Measurements from ENCODE around the gene DMAC1. TPM values are rescaled to one million over a fixed set of nuclear protein-coding genes. Genes with fewer than 3 reads are reported as not detected.

Gene DMAC1
- total RNA-seq, 1 experiment from 2014 or later: 72.7 TPM

DNA sequence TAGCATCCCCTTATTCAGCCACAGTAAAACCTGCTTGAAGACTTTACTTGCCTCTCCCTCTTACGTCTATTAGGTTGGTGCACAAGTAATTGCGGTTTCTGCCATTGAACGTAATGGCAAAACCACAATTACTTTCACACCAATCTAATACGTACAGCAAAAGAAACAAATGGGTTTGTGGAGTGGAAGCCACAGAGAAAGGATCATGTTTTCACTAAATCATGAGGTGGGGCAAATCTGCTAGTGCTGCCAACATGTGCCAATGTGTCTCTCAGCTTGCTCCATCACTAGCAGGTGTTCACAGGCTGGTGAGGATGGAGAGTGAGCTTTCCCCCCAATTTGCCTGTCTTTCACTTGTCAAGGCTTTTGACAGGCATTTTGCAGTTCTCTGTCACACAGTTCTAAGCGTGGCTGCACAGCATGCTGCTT, 15.9 kb downstream of the DMAC1 start:
- TF ChIP-seq, protein P1, sequence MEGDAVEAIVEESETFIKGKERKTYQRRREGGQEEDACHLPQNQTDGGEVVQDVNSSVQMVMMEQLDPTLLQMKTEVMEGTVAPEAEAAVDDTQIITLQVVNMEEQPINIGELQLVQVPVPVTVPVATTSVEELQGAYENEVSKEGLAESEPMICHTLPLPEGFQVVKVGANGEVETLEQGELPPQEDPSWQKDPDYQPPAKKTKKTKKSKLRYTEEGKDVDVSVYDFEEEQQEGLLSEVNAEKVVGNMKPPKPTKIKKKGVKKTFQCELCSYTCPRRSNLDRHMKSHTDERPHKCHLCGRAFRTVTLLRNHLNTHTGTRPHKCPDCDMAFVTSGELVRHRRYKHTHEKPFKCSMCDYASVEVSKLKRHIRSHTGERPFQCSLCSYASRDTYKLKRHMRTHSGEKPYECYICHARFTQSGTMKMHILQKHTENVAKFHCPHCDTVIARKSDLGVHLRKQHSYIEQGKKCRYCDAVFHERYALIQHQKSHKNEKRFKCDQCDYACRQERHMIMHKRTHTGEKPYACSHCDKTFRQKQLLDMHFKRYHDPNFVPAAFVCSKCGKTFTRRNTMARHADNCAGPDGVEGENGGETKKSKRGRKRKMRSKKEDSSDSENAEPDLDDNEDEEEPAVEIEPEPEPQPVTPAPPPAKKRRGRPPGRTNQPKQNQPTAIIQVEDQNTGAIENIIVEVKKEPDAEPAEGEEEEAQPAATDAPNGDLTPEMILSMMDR (conservative IDR thresholded peaks at IDR 0.05): no peak
- Histone ChIP-seq H3K23ac (ENCODE audit: insufficient read length, low read depth, low read length) (no peak overlapping the region), H3K9me3 (ENCODE audit: control insufficient read depth, low read depth, low read length) (no peaks in the 10 kb centered on the region), H3K4me1 (ENCODE audit: insufficient read depth, low read length) (no peaks in the 10 kb centered on the region), H4K5ac (ENCODE audit: insufficient read length, low read depth, low read length) (no peak overlapping the region), H3K27me3 (ENCODE audit: insufficient read depth, low read length) (peaks cover 2% of the 10 kb centered on the region; the same call in 1 of the 2 replicates), H3K79me1 (ENCODE audit: insufficient read depth, low read depth, low read length, poor library complexity, severe bottlenecking) (no peaks in the 10 kb centered on the region), H3K79me2 (ENCODE audit: insufficient read depth, low read length) (no peaks in the 10 kb centered on the region), H4K8ac (replicated peaks; ENCODE audit: insufficient read length, low read depth, low read length) (no peak overlapping the region), H2AFZ (ENCODE audit: low read length) (no peak overlapping the region), H2BK12ac (ENCODE audit: insufficient read length, low read depth, low read length) (no peak overlapping the region), H2BK20ac (ENCODE audit: low read depth, low read length, poor library complexity, severe bottlenecking) (no peak overlapping the region), H3K4me2 (ENCODE audit: insufficient read depth, insufficient read length, low read length) (no peak overlapping the region), H2BK15ac (ENCODE audit: low read depth, low read length) (no peak overlapping the region), H2AK5ac (ENCODE audit: insufficient read length, low read length) (no peak overlapping the region), H2BK5ac (ENCODE audit: insufficient read length, low read length) (no peak overlapping the region), H3K9ac (ENCODE audit: extremely low read depth, insufficient read length, low read length) (no peak overlapping the region), H3T11ph (ENCODE audit: low read length) (no peak overlapping the region), H3K27ac (ENCODE audit: insufficient read length, low read depth, low read length) (no peak overlapping the region), H3K23me2 (ENCODE audit: insufficient read length, low read depth, low read length, poor library complexity, severe bottlenecking) (no peaks in the 10 kb centered on the region), H2BK120ac (ENCODE audit: low read depth, low read length, poor library complexity, severe bottlenecking) (no peak overlapping the region), H4K91ac (ENCODE audit: insufficient read length, low read depth, low read length) (no peak overlapping the region), H3K14ac (ENCODE audit: insufficient read depth, low read length) (no peak overlapping the region), H3K18ac (ENCODE audit: insufficient read length, low read depth, low read length) (no peak overlapping the region), H3K56ac (ENCODE audit: insufficient read length, low read depth, low read length) (no peak overlapping the region), H3K4ac (ENCODE audit: low read depth, low read length) (no peak overlapping the region), H4K20me1 (ENCODE audit: control insufficient read depth, insufficient read depth, insufficient read length) (no peaks in the 10 kb centered on the region)
- Mint-ChIP-seq H3K4me3 (no peak overlapping the region), H3K27ac (no peak overlapping the region), H3K36me3 (ENCODE audit: insufficient read depth in 1 of 3, low read depth in 3 of 3) (peaks cover 0 to 4% (median 2%) of the 10 kb centered on the region in 3 experiments; a peak in 3 of 7 replicates), H3K9me3 (no peaks in the 10 kb centered on the region), H3K27me3 (ENCODE audit: low read depth) (peaks cover 4% of the 10 kb centered on the region; the same call in 1 of the 2 replicates), H3K4me1 (peaks cover 13 to 14% of the 10 kb centered on the region in 2 experiments)
- WGBS (ENCODE audit: extremely low coverage, insufficient read length, low lambda C conversion rate): no CpG with 5 or more reads among the region's 5 CpGs
- no peak for DNase-seq

All from H9 (cell line).